GM19035 (cell line): ENCODE results near the gene SUCO.

Source experiments
- ATAC-seq: cut with Tn5 transposase; IDR thresholded peaks from one replicate; pipeline ENCODE4 v1.9.1; 2021; ENCODE audit not compliant: unreplicated experiment

Gene SUCO

GRCh38 chr1:172640111-172640510, 107.2 kb downstream of the SUCO start:
- ATAC-seq: no peak

GRCh38 chr1:172641492-172641891, 108.5 kb downstream of the SUCO start:
- ATAC-seq: no peak

GRCh38 chr1:172642970-172643369, 110.0 kb downstream of the SUCO start:
- ATAC-seq: no peak

GRCh38 chr1:172646653-172647052, 113.7 kb downstream of the SUCO start:
- ATAC-seq: no peak

GRCh38 chr1:172647110-172647564, 114.2 kb downstream of the SUCO start:
- ATAC-seq: no peak

GRCh38 chr1:172647987-172648386, 115.0 kb downstream of the SUCO start:
- no peak for ATAC-seq

GRCh38 chr1:172650474-172651193, 117.7 kb downstream of the SUCO start:
- no peak for ATAC-seq

- no peak for ATAC-seq
These were observed 120.2 kb downstream of the SUCO start for GRCh38 chr1:172653015-172653709.

GRCh38 chr1:172654535-172654934, 121.6 kb downstream of the SUCO start:
- no peak for ATAC-seq

- ATAC-seq: no peak
These were observed 123.6 kb downstream of the SUCO start for GRCh38 chr1:172656576-172656975.

GRCh38 chr1:172657586-172657985, 124.6 kb downstream of the SUCO start:
- ATAC-seq: no peak

GRCh38 chr1:172658871-172659453, 126.0 kb downstream of the SUCO start, which contains the start of gene FASLG:
Gene FASLG, plus strand, starts transcription at chr1:172659103. Its CDS starts 99 bp downstream, at chr1:172659202.
- ATAC-seq: no peak

GRCh38 chr1:172661107-172661506, 128.2 kb downstream of the SUCO start:
- ATAC-seq: no peak
